ENCODE results near the gene CSNK1G2. TPM values are rescaled to one million over a fixed set of nuclear protein-coding genes. Genes with fewer than 3 reads are reported as not detected.
"Not testable (repeated sequence)": the region's sequence is repeated elsewhere in the genome, so short reads cannot be mapped to it uniquely, and the experiment has no call there.

Gene CSNK1G2
- total and polyA plus RNA-seq, 2 experiments from 2014 or later: 97.7 to 100 TPM

DNA sequence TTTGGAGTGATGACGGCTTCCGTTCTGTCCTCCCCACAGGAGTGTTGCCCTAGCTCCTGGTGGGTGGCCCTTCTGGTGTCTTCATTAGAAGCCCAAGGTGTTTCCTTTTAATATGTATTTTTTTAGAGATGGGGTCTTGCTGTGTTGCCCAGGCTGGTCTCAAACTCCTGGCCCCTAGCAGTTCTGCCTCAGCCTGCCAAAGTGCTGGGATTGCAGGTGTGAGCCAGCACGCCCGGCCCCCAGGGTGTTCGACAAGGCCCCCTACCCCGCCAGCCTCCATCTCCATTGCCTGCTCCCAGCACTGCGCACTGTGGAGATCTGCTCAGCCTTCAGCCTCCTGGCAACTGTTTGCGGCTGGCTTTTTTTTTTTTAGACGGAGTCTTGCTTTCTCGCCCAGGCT lies 43.4 kb downstream of the CSNK1G2 start:
- no peaks in the 10 kb centered on the region for H3K9me3 ChIP-seq (ENCODE audit: low read depth)
- no peaks in the 10 kb centered on the region for H3K27me3 ChIP-seq
- DNase-seq (ENCODE audit: low read depth in 1 of 2, low spot score in 1 of 2): no peak
- no peaks in the 10 kb centered on the region for H3K4me1 ChIP-seq (ENCODE audit: low read depth)
- H3K27ac ChIP-seq: no peak overlapping the region
- no peak overlapping the region for H3K4me3 ChIP-seq
- TF ChIP-seq, protein P1, sequence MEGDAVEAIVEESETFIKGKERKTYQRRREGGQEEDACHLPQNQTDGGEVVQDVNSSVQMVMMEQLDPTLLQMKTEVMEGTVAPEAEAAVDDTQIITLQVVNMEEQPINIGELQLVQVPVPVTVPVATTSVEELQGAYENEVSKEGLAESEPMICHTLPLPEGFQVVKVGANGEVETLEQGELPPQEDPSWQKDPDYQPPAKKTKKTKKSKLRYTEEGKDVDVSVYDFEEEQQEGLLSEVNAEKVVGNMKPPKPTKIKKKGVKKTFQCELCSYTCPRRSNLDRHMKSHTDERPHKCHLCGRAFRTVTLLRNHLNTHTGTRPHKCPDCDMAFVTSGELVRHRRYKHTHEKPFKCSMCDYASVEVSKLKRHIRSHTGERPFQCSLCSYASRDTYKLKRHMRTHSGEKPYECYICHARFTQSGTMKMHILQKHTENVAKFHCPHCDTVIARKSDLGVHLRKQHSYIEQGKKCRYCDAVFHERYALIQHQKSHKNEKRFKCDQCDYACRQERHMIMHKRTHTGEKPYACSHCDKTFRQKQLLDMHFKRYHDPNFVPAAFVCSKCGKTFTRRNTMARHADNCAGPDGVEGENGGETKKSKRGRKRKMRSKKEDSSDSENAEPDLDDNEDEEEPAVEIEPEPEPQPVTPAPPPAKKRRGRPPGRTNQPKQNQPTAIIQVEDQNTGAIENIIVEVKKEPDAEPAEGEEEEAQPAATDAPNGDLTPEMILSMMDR (IDR thresholded peaks at IDR 0.05; ENCODE audit: low read depth, low read length): no peak
- peaks cover 36% of the 10 kb centered on the region for H3K36me3 ChIP-seq

DNA sequence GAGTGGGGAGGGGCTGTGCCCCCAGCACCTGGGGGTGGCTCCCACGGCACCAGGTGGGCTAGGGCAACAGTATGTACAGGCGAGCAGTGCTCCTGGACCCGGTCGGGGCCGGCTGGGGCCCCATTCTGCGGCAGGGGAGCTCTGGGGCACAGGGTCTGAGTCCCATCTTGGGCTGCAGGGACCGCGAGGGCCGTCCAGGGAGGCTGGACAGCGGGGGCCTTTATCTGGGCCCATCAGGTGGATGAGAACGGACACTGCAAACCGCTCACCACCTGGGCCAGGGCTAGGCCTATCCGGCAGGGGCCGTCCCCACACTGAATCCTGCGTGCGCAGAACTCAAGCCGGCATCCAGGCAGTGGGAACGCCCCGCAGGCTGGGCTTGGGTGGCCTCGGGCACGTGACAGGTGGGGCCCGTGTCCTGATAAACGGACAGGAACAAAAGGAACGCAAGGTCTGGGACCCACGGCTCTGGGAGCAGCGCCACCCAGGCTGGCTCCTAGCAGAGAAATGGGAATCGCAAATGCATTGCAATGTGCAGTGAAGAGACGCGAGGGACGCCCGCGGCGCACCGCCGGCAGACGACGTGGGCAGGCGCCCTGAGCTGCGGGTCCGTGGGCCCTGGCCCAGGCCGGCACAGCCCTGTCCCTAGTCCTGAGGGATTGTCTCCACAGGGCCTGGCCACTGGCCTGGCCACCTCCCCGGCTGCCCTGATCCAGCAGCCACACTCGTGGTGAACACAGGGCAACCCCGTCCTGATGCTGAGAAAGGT lies 44.8 kb downstream of the CSNK1G2 start:
- Histone ChIP-seq H3K27ac (peak overlapping the region; percentile 39), H3K27me3 (no peaks in the 10 kb centered on the region), H3K4me3 (no peak overlapping the region), H3K4me1 (ENCODE audit: low read depth) (no peaks in the 10 kb centered on the region), H3K9me3 (ENCODE audit: low read depth) (no peaks in the 10 kb centered on the region), H3K36me3 (peaks cover 35% of the 10 kb centered on the region)
- TF ChIP-seq, protein P1 (IDR thresholded peaks at IDR 0.05; ENCODE audit: low read depth, low read length): no peak
- no peak for DNase-seq (ENCODE audit: low read depth in 1 of 2, low spot score in 1 of 2)

DNA sequence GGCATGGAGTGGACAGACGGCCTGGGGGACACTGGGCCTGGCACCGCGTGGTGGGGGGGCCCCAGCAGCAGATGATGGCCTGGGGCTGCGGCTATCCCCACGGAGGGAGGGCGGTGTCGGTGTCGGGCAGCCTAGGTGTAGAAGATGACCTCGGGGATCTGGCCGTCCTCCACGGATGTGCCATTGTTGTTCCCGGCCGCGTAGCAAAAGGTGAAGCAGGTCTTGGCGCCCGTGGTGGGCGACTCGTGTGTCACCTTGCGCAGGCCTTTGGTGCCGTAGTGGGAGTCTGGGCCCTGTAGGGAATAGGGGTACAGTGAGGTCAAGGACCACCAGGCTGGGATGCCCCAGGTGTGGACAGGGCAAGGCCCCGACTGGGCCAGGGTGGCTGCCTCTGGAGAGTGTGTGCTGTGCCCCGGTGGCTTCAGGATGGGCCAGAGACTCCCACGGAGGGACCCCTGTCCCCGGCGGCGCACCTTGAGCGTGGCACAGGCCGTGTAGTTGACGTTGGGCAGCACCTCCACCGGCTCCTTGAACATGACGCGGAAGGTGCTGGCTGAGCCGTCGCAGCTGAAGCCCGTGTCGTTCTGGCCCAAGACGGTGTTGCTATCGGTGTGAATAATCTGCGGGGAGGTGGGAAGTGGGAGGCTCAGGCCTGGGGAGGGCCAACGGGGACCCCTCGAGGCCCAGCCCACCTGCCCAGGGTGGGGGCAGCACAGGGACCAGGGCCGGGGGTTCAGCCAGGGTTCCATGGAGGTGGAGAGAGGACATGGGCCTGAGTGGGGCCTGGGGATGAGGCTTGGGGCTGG lies 45.6 kb downstream of the CSNK1G2 start:
- TF ChIP-seq, protein P1 (IDR thresholded peaks at IDR 0.05; ENCODE audit: low read depth, low read length): no peak
- Histone ChIP-seq H3K4me1 (ENCODE audit: low read depth) (no peaks in the 10 kb centered on the region), H3K4me3 (no peak overlapping the region), H3K27me3 (no peaks in the 10 kb centered on the region), H3K9me3 (ENCODE audit: low read depth) (no peaks in the 10 kb centered on the region), H3K36me3 (peaks cover 38% of the 10 kb centered on the region), H3K27ac (no peak overlapping the region)
- no peak for DNase-seq (ENCODE audit: low read depth in 1 of 2, low spot score in 1 of 2)

DNA sequence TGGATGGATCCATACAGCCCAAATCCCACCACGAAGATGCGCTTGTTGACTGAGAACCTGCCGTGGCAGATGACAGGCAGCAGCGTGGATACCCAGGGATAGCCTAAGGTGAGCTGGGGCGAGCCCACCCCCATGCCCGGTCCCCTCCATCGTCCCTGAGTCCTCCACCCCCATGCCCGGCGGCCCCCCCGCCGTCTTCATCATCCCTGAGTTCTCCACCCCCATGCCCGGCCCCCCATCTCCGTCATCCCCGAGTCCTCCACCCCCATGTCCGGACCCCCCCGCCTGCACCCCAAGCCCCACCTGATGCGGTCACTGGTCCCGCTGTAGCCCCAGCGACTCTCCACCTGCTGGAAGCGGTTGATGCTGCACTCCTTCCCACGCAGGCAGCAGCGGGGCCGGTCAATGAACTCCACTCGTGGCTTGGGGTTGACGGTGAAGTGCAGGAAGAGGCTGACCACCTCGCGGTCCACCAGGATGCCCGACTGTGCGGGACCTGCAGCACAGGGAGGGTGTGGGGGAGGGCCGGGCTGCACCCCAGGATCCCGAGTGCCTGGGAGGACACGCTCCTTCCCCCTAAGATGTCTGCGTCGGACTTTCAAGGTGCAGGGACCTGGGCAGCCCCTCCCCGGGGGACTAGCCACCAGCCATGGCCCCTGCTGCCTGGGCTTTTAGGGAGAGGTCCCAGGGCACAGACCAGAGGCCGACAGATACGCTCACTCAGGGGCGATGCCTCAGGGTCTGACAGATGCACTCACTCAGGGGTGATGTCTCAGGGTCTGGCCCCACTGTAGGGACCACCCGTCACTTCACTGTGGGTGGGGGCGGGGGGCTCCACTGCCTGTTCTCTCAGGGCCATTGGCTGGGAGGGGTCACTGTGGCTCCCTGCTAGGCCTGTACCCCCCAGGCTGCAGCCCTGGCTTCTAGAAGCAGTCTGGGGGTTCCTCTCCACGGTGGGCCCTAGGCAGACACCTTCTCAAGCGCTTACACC lies 46.5 kb downstream of the CSNK1G2 start:
- no peak overlapping the region for H3K4me3 ChIP-seq
- peaks cover 33% of the 10 kb centered on the region for H3K36me3 ChIP-seq
- H3K27me3 ChIP-seq: no peaks in the 10 kb centered on the region
- no peak for DNase-seq (ENCODE audit: low read depth in 1 of 2, low spot score in 1 of 2)
- H3K9me3 ChIP-seq (ENCODE audit: low read depth): no peaks in the 10 kb centered on the region
- TF ChIP-seq, protein P1 (IDR thresholded peaks at IDR 0.05; ENCODE audit: low read depth, low read length): no peak
- no peak overlapping the region for H3K27ac ChIP-seq
- H3K4me1 ChIP-seq (ENCODE audit: low read depth): no peaks in the 10 kb centered on the region

DNA sequence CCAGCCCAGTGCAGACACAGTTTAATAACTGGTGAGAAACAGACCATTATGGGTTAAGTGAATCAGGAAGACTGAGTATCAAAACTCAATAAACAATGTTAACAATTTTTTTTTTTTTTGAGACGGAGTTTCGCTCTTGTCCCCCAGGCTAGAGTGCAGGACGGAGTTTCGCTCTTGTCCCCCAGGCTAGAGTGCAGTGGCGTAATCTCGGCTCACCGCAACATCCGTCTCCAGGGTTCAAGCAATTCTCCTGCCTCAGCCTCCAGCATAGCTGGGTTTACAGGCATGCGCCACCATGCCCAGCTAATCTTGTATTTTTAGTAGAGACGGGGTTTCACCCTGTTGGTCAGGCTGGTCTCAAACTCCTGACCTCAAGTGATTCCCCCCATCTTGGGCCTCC lies 47.5 kb downstream of the CSNK1G2 start:
- peak overlapping the region; percentile 28 for H3K27ac ChIP-seq
- not testable (repeated sequence) for H3K27me3 ChIP-seq; H3K4me1 ChIP-seq (ENCODE audit: low read depth); H3K4me3 ChIP-seq; H3K9me3 ChIP-seq (ENCODE audit: low read depth); DNase-seq (ENCODE audit: low read depth in 1 of 2, low spot score in 1 of 2)
- H3K36me3 ChIP-seq: peaks cover 33% of the 10 kb centered on the region

Data from cardiac muscle cell (in vitro differentiated cells and primary cell).